K562 (cell line): Measurements from ENCODE around the gene CLTB. TPM values are rescaled to one million over a fixed set of nuclear protein-coding genes. Genes with fewer than 3 reads are reported as not detected.

Experiments
- CHD4 ChIP-seq: fragments of 200-600 bp; sonication (generic); IDR thresholded peaks from 3 replicates; pipeline ENCODE4 v1.6.1; 2012; ENCODE audit warnings: low read depth, mild to moderate bottlenecking, mixed read lengths, low read length, inconsistent platforms; ENCODE audit not compliant: insufficient read depth, insufficient replicate concordance, poor library complexity, severe bottlenecking
- FOXM1 ChIP-seq, 2 experiments: fragments of 450-650 bp in 1 of 2; sonication (generic) in 1 of 2; formaldehyde crosslinking in 1 of 2; IDR thresholded peaks; 2 replicates each; pipeline versions ENCODE4 v1.6.1 to v1.9.0; 2017 to 2022; ENCODE audit warnings: low read depth in 2 of 2, mild to moderate bottlenecking in 2 of 2, missing genetic modification reagents in 1 of 2, moderate library complexity in 1 of 2
- GABPB1 ChIP-seq: sonication (generic); formaldehyde crosslinking; IDR thresholded peaks from 2 replicates; pipeline ENCODE4 v1.8.0; 2022; ENCODE audit warnings: mild to moderate bottlenecking, missing genetic modification reagents
- L3MBTL2 ChIP-seq: fragments of 450-650 bp; IDR thresholded peaks from 2 replicates; pipeline ENCODE4 v1.6.1; 2016; ENCODE audit warnings: mild to moderate bottlenecking, moderate library complexity
- MTF1 ChIP-seq: fragments of 250-450 bp; sonication (Bioruptor Pico); IDR thresholded peaks from 2 replicates; pipeline ENCODE4 v1.9.0; 2021; ENCODE audit warnings: moderate library complexity, mild to moderate bottlenecking, inconsistent platforms, borderline replicate concordance
- NCOA2 ChIP-seq, 2 experiments: fragments of 450-650 bp; IDR thresholded peaks; 2 replicates each; pipeline ENCODE4 v1.6.1; 2018; ENCODE audit warnings: mild to moderate bottlenecking in 2 of 2, moderate library complexity in 1 of 2; ENCODE audit not compliant: partially characterized antibody in 2 of 2
- PRPF4 ChIP-seq: fragments of 200-400 bp; formaldehyde crosslinking; IDR thresholded peaks from one replicate; pipeline ENCODE4 v1.6.1; 2017; ENCODE audit warnings: low read length, low read depth, mild to moderate bottlenecking; ENCODE audit not compliant: insufficient read depth, poor library complexity, severe bottlenecking
- RAD51 ChIP-seq: fragments of 450-650 bp; IDR thresholded peaks from 2 replicates; pipeline ENCODE4 v1.7.1; 2016; ENCODE audit warnings: low read depth, mild to moderate bottlenecking, borderline replicate concordance
- RB1 ChIP-seq: fragments of 450-650 bp; IDR thresholded peaks from 2 replicates; pipeline ENCODE4 v1.6.1; 2017; ENCODE audit warnings: low read depth, mild to moderate bottlenecking
- SMAD3 ChIP-seq: fragments of 450-650 bp; formaldehyde crosslinking; conservative IDR thresholded peaks from 2 replicates; pipeline ENCODE4 v1.4.0; 2020; ENCODE audit warnings: mild to moderate bottlenecking
- SMARCA4 ChIP-seq: fragments of 450-650 bp; IDR thresholded peaks from 2 replicates; pipeline ENCODE4 v1.6.1; 2016
- STAT5B ChIP-seq: fragments of 250-450 bp; sonication (Bioruptor Pico); IDR thresholded peaks from 2 replicates; pipeline ENCODE4 v1.8.0; 2021; ENCODE audit warnings: mild to moderate bottlenecking, inconsistent platforms
- U2AF2 ChIP-seq: fragments of 200-400 bp; formaldehyde crosslinking; optimal IDR thresholded peaks from 2 replicates; pipeline ENCODE3; 2017; ENCODE audit warnings: low read depth, mild to moderate bottlenecking, low read length
- polyA plus RNA-seq, 8 experiments: library from polyadenylated mRNA; depleted of rRNA in 4 of 8; stranded (reverse) in 5 of 8; unstranded in 3 of 8; fragments of >200 nt; fragmentation: Nextera tagmentation in 2 of 8; fragmentation: Illumina TruSeq in 1 of 8; extraction: Ambion mirVana in 2 of 8; extraction: Trizol in 1 of 8; gene quantifications; 2 replicates each; pipeline versions ENCODE4 v1.2.1 to v1.2.3, GENCODE V29; 2011 to 2014; ENCODE audit warnings: inconsistent platforms in 1 of 8, missing spikeins in 1 of 8
- total RNA-seq, 7 experiments: library from RNA; depleted of rRNA in 6 of 7; stranded (reverse); fragments of >200 nt in 6 of 7; fragmentation: Illumina TruSeq in 2 of 7; extraction: Trizol in 2 of 7; gene quantifications; 2 replicates each; pipeline versions ENCODE4 v1.2.1 to v1.2.3, GENCODE V29; 2011 to 2021; ENCODE audit warnings: low replicate concordance in 1 of 7
- TF ChIP-seq, protein P1 (sequence below), 2 experiments: fragments of 250-450 bp in 1 of 2; fragments of 450-650 bp in 1 of 2; sonication (Bioruptor Pico) in 1 of 2; IDR thresholded peaks; 2 replicates each; pipeline versions ENCODE4 v1.6.1 to v1.8.0; 2016 to 2021; ENCODE audit warnings: mild to moderate bottlenecking in 2 of 2, moderate library complexity in 2 of 2, missing compliant biosample characterization in 1 of 2, missing genetic modification characterization in 1 of 2
- TF ChIP-seq, protein P2 (sequence below): fragments of 250-450 bp; sonication (Bioruptor Pico); IDR thresholded peaks from 2 replicates; pipeline ENCODE4 v1.9.0; 2021; ENCODE audit warnings: mild to moderate bottlenecking, inconsistent platforms
- TF ChIP-seq, protein P3 (sequence below), 3 experiments: fragments of 200-800 bp in 1 of 3; fragments of 250-450 bp in 1 of 3; fragments of 450-650 bp in 1 of 3; sonication (Bioruptor Pico) in 1 of 3; sonication (Bioruptor generic) in 1 of 3; formaldehyde crosslinking in 1 of 3; IDR thresholded peaks; 2 replicates each; pipeline versions ENCODE4 v1.6.1 to v1.8.0; 2016 to 2022; ENCODE audit warnings: mild to moderate bottlenecking in 2 of 3, missing genetic modification characterization in 2 of 3, missing compliant biosample characterization in 1 of 3, moderate library complexity in 1 of 3

The CLTB gene
- total and polyA plus RNA-seq, 9 of the 15 experiments (the other 6 are each of a cell fraction or from before 2014, with no cell fraction given), result 1.8 to 117 (median 39.0) TPM

DNA sequence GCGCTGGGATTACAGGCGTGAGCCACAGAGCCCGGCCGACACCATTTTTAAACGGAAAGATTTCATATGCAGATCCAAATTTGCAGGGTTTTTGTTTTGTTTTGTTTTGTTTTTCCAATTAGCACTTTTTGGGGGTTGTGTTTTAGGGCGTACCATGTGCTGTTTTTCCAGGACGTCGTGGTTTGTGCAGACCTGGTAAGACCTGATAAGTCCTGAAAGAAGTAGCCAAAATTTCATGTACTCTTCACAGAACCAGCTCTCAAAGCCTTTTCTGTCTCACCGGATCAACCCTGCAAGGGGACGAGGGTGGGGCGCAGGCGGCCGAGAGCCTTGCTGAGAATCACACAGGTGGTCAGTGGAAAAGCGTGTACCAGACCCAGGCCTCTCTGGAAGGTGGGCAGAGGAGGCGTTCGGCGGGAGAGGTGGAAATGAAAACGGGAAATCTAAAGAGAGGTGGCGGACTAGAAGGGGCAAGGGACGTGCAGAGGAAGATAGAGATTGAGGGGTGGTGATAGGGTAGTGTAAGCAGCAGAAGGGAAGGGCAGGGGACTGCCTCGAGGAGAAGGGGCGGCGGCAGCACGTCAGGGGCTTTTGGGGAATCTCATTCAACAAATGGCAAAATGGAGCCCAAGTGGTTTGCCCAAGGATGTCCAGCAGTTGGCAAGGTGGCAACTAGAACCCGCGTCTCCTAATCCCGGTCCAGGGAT, 30.7 kb upstream of the CLTB start (continued):
- TF ChIP-seq NCOA2 (IDR thresholded peaks at IDR 0.05; ENCODE audit: partially characterized antibody in 2 of 2) (no peak), RB1 (no peak), PRPF4 (no peak), CHD4 (no peak), L3MBTL2 (peak; percentile 47), FOXM1 (IDR thresholded peaks at IDR 0.05; ENCODE audit: low read depth) (no peak), FOXM1 (CRISPR knock-in tag; IDR thresholded peaks at IDR 0.05; ENCODE audit: low read depth) (no peak), STAT5B (no peak), MTF1 (no peak), SMARCA4 (0 out of 2 replicates have a peak, but pooled peaks have one; percentile 23), GABPB1 (CRISPR knock-in tag) (peak; percentile 26; the same call in 1 of the 2 replicates), U2AF2 (no peak), SMAD3 (CRISPR knock-in tag) (no peak), RAD51 (no peak)
- TF ChIP-seq, protein P1, sequence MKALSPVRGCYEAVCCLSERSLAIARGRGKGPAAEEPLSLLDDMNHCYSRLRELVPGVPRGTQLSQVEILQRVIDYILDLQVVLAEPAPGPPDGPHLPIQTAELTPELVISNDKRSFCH (CRISPR knock-in tag; IDR thresholded peaks at IDR 0.05), result no peak
- TF ChIP-seq, protein P1 (tag; IDR thresholded peaks at IDR 0.05), result no peak
- TF ChIP-seq, protein P2, sequence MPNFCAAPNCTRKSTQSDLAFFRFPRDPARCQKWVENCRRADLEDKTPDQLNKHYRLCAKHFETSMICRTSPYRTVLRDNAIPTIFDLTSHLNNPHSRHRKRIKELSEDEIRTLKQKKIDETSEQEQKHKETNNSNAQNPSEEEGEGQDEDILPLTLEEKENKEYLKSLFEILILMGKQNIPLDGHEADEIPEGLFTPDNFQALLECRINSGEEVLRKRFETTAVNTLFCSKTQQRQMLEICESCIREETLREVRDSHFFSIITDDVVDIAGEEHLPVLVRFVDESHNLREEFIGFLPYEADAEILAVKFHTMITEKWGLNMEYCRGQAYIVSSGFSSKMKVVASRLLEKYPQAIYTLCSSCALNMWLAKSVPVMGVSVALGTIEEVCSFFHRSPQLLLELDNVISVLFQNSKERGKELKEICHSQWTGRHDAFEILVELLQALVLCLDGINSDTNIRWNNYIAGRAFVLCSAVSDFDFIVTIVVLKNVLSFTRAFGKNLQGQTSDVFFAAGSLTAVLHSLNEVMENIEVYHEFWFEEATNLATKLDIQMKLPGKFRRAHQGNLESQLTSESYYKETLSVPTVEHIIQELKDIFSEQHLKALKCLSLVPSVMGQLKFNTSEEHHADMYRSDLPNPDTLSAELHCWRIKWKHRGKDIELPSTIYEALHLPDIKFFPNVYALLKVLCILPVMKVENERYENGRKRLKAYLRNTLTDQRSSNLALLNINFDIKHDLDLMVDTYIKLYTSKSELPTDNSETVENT, result no peak
- TF ChIP-seq, protein P3, sequence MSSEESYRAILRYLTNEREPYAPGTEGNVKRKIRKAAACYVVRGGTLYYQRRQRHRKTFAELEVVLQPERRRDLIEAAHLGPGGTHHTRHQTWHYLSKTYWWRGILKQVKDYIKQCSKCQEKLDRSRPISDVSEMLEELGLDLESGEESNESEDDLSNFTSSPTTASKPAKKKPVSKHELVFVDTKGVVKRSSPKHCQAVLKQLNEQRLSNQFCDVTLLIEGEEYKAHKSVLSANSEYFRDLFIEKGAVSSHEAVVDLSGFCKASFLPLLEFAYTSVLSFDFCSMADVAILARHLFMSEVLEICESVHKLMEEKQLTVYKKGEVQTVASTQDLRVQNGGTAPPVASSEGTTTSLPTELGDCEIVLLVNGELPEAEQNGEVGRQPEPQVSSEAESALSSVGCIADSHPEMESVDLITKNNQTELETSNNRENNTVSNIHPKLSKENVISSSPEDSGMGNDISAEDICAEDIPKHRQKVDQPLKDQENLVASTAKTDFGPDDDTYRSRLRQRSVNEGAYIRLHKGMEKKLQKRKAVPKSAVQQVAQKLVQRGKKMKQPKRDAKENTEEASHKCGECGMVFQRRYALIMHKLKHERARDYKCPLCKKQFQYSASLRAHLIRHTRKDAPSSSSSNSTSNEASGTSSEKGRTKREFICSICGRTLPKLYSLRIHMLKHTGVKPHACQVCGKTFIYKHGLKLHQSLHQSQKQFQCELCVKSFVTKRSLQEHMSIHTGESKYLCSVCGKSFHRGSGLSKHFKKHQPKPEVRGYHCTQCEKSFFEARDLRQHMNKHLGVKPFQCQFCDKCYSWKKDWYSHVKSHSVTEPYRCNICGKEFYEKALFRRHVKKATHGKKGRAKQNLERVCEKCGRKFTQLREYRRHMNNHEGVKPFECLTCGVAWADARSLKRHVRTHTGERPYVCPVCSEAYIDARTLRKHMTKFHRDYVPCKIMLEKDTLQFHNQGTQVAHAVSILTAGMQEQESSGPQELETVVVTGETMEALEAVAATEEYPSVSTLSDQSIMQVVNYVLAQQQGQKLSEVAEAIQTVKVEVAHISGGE (CRISPR knock-in tag; IDR thresholded peaks at IDR 0.05), result no peak
